Smooth muscle cell (in vitro differentiated cells): Measurements from ENCODE around the gene STX2. TPM values are rescaled to one million over a fixed set of nuclear protein-coding genes. Genes with fewer than 3 reads are reported as not detected.
"Not testable (repeated sequence)": the region's sequence is repeated elsewhere in the genome, so short reads cannot be mapped to it uniquely, and the experiment has no call there.

ENCODE experiments used
- DNase-seq: peaks from one replicate; lab custom pipeline; 2025; ENCODE audit not compliant: unreplicated experiment; lab: John Stamatoyannopoulos, UW
- H2AFZ ChIP-seq: fragments of 200-600 bp; sonication (generic); 2 replicates; pipeline ENCODE4 v1.6.0; 2016; ENCODE audit warnings: antibody characterized with exemption, low read depth, mild to moderate bottlenecking
- H3F3A ChIP-seq: fragments of 200-600 bp; sonication (generic); 2 replicates; pipeline ENCODE4 v1.6.0; 2017; ENCODE audit warnings: antibody characterized with exemption, low read depth
- H3K27ac ChIP-seq: fragments of 200-600 bp; sonication (generic); 2 replicates; pipeline ENCODE4 v1.5.1; 2016; ENCODE audit warnings: low read depth, mild to moderate bottlenecking
- H3K27me3 ChIP-seq: fragments of 200-600 bp; sonication (generic); 2 replicates; pipeline ENCODE4 v1.6.1; 2016; ENCODE audit warnings: low read depth, mild to moderate bottlenecking
- H3K36me3 ChIP-seq: fragments of 200-600 bp; sonication (generic); 2 replicates; pipeline ENCODE4 v1.5.1; 2016; ENCODE audit warnings: low read depth
- H3K4me1 ChIP-seq: fragments of 200-600 bp; sonication (generic); 2 replicates; pipeline ENCODE4 v1.5.1; 2016; ENCODE audit warnings: low read depth
- H3K4me2 ChIP-seq: fragments of 200-600 bp; sonication (generic); 2 replicates; pipeline ENCODE4 v1.6.0; 2016; ENCODE audit warnings: mild to moderate bottlenecking
- H3K4me3 ChIP-seq: fragments of 200-600 bp; sonication (generic); 2 replicates; pipeline ENCODE4 v1.5.1; 2016; ENCODE audit warnings: mild to moderate bottlenecking
- H3K79me2 ChIP-seq: fragments of 200-600 bp; sonication (generic); 2 replicates; pipeline ENCODE4 v1.6.0; 2016; ENCODE audit warnings: low read depth, mild to moderate bottlenecking
- H3K9ac ChIP-seq: fragments of 200-600 bp; sonication (generic); 2 replicates; pipeline ENCODE4 v1.6.0; 2016; ENCODE audit warnings: low read depth
- H3K9me3 ChIP-seq: fragments of 200-600 bp; sonication (generic); replicated peaks from 2 replicates; pipeline ENCODE4 v1.5.1; 2016; ENCODE audit warnings: low read depth
- H4K20me1 ChIP-seq: fragments of 200-600 bp; sonication (generic); 2 replicates; pipeline ENCODE4 v1.6.0; 2016; ENCODE audit warnings: low read depth
- CTCF ChIP-seq: fragments of 200-600 bp; sonication (generic); IDR thresholded peaks from 2 replicates; pipeline ENCODE4 v1.5.1; 2017; ENCODE audit warnings: borderline replicate concordance, mild to moderate bottlenecking, antibody characterized with exemption; ENCODE audit not compliant: insufficient read depth, poor library complexity, severe bottlenecking
- WGBS: methylation state at CpG from one replicate; pipeline ENCODE4 v1.1.7; 2016; ENCODE audit warnings: low lambda C conversion rate; 5-methylcytosine and 5-hydroxymethylcytosine counted together
- polyA plus RNA-seq: library from polyadenylated mRNA; unstranded; fragments of >200 nt; fragmentation: Nextera tagmentation; extraction: Ambion mirVana; gene quantifications from 2 replicates; pipeline ENCODE4 v1.2.1, GENCODE V29; 2016
- total RNA-seq: library from RNA; depleted of rRNA; stranded (reverse); fragments of >200 nt; gene quantifications from 2 replicates; pipeline ENCODE4 v1.2.3, GENCODE V29; 2014

Gene STX2
- total and polyA plus RNA-seq, 2 experiments from 2014 or later: 25.3 to 32.8 TPM

- Histone ChIP-seq H3K9me3 (no peaks in the 10 kb centered on the region), H3K4me3 (no peak overlapping the region), H3K4me1 (no peaks in the 10 kb centered on the region), H3K27ac (no peak overlapping the region), H2AFZ (no peak overlapping the region), H3K27me3 (no peaks in the 10 kb centered on the region), H3K4me2 (no peak overlapping the region), H3K36me3 (no peaks in the 10 kb centered on the region), H3K9ac (no peak overlapping the region), H4K20me1 (no peaks in the 10 kb centered on the region), H3K79me2 (no peaks in the 10 kb centered on the region), H3F3A (no peaks in the 10 kb centered on the region)
- TF ChIP-seq CTCF: peak; percentile 60
- DNase-seq: peak; percentile 3
- 59% methylated on average over 28 of the region's 29 CpGs for WGBS
These were observed 77.3 kb downstream of the STX2 start for GRCh38 chr12:130761537-130762318.

- no peak overlapping the region for H3K27ac ChIP-seq
- no peak overlapping the region for H3K4me3 ChIP-seq
- no peak overlapping the region for H2AFZ ChIP-seq
- H4K20me1 ChIP-seq: no peaks in the 10 kb centered on the region
- H3K9ac ChIP-seq: no peak overlapping the region
- 96% methylated on average over 3 of the region's 3 CpGs for WGBS
- H3K79me2 ChIP-seq: no peaks in the 10 kb centered on the region
- H3K27me3 ChIP-seq: peaks cover 7% of the 10 kb centered on the region
- H3F3A ChIP-seq: no peaks in the 10 kb centered on the region
- H3K36me3 ChIP-seq: no peaks in the 10 kb centered on the region
- no peaks in the 10 kb centered on the region for H3K4me1 ChIP-seq
- no peak overlapping the region for H3K4me2 ChIP-seq
- H3K9me3 ChIP-seq: no peaks in the 10 kb centered on the region
- TF ChIP-seq CTCF: no peak
- no peak for DNase-seq
These were observed 84.7 kb downstream of the STX2 start for GRCh38 chr12:130754234-130754901.

- no peak overlapping the region for H3K9ac ChIP-seq
- H3K36me3 ChIP-seq: no peaks in the 10 kb centered on the region
- TF ChIP-seq CTCF: no peak
- H3K4me1 ChIP-seq: no peaks in the 10 kb centered on the region
- H3K4me3 ChIP-seq: no peak overlapping the region
- no peak overlapping the region for H2AFZ ChIP-seq
- no peak for DNase-seq
- no peaks in the 10 kb centered on the region for H3K79me2 ChIP-seq
- H3K4me2 ChIP-seq: no peak overlapping the region
- no peaks in the 10 kb centered on the region for H3F3A ChIP-seq
- H3K27me3 ChIP-seq: peaks cover 7% of the 10 kb centered on the region
- 66% methylated on average over 20 of the region's 20 CpGs for WGBS
- no peaks in the 10 kb centered on the region for H3K9me3 ChIP-seq
- no peak overlapping the region for H3K27ac ChIP-seq
- H4K20me1 ChIP-seq: no peaks in the 10 kb centered on the region
These were observed 86.3 kb downstream of the STX2 start for GRCh38 chr12:130752692-130753230.

- WGBS: 95% methylated on average over 11 of the region's 11 CpGs
- not testable (repeated sequence) for H3K36me3 ChIP-seq, H3K27me3 ChIP-seq, H3K9me3 ChIP-seq, H3K9ac ChIP-seq, H3K4me1 ChIP-seq, DNase-seq, H3K4me3 ChIP-seq, H3K4me2 ChIP-seq, H3K27ac ChIP-seq, H3K79me2 ChIP-seq, H4K20me1 ChIP-seq, H3F3A ChIP-seq, H2AFZ ChIP-seq
These were observed 87.0 kb downstream of the STX2 start for GRCh38 chr12:130752037-130752436.
